HG03045 (cell line): ENCODE measurements around the gene HIC1.

Source experiments
- ATAC-seq: cut with Tn5 transposase; IDR thresholded peaks from one replicate; pipeline ENCODE4 v1.9.1; 2021; ENCODE audit warnings: mild to moderate bottlenecking, moderate library complexity; ENCODE audit not compliant: unreplicated experiment

The HIC1 gene

GRCh38 chr17:2042933-2043332 is 12.0 kb upstream of the HIC1 start:
- no peak for ATAC-seq

- no peak for ATAC-seq
Measured at GRCh38 chr17:2043785-2044184, 11.1 kb upstream of the HIC1 start.

- ATAC-seq: no peak
Measured at GRCh38 chr17:2044263-2044894, 10.5 kb upstream of the HIC1 start.

- ATAC-seq: no peak
Measured at GRCh38 chr17:2047590-2047989, 7.3 kb upstream of the HIC1 start.

- ATAC-seq: no peak
Measured at GRCh38 chr17:2048805-2049204, 6.1 kb upstream of the HIC1 start.

- peak; percentile 43 for ATAC-seq
Measured at GRCh38 chr17:2049333-2050299, 5.3 kb upstream of the HIC1 start.

GRCh38 chr17:2050300-2051060 is 4.4 kb upstream of the HIC1 start:
- peak; percentile 18 for ATAC-seq

- no peak for ATAC-seq
Measured at GRCh38 chr17:2051061-2051932, 3.6 kb upstream of the HIC1 start.

- ATAC-seq: no peak
Measured at GRCh38 chr17:2051933-2052559, 2.9 kb upstream of the HIC1 start.

- no peak for ATAC-seq
Measured at GRCh38 chr17:2053380-2054261, 1.3 kb upstream of the HIC1 start.

GRCh38 chr17:2054262-2054511 is 716 bp upstream of the HIC1 start:
- no peak for ATAC-seq

- no peak for ATAC-seq
Measured at GRCh38 chr17:2055292-2056205, 646 bp downstream of the HIC1 start.

- no peak for ATAC-seq
Measured at GRCh38 chr17:2056206-2057174, 1.6 kb downstream of the HIC1 start.

GRCh38 chr17:2057175-2057759 is 2.4 kb downstream of the HIC1 start:
- no peak for ATAC-seq

- no peak for ATAC-seq
Measured at GRCh38 chr17:2057760-2058585, 3.1 kb downstream of the HIC1 start.
